SK-N-SH (cell line): ENCODE measurements around the gene FAM222A. TPM values are rescaled to one million over a fixed set of nuclear protein-coding genes. Genes with fewer than 3 reads are reported as not detected.

ENCODE experiments used
- CTCF ChIA-PET: fragments of 300-600, 350-600 bp; formaldehyde crosslinking; extraction: SDS; loops from one replicate; lab custom pipeline; 2021; lab: Yijun Ruan, JAX
- POLR2A ChIA-PET: fragments of 350-600 bp; sonication (Branson Sonifier 250); formaldehyde crosslinking; extraction: SDS; loops from one replicate; lab custom pipeline; 2020; ENCODE audit warnings: antibody characterized with exemption, inconsistent platforms; lab: Yijun Ruan, JAX
- DNase-seq: peaks from one replicate; pipeline ENCODE4 v3.0.0; 2012
- H2AFZ ChIP-seq: fragments of 200-600 bp; sonication (generic); 2 replicates; pipeline ENCODE4 v1.8.1; 2016; ENCODE audit warnings: antibody characterized with exemption, mild to moderate bottlenecking, low read depth
- H3F3A ChIP-seq: fragments of 200-600 bp; sonication (generic); replicated peaks from 2 replicates; pipeline ENCODE3; 2016; ENCODE audit warnings: antibody characterized with exemption, mild to moderate bottlenecking; ENCODE audit not compliant: insufficient read depth
- H3K27ac ChIP-seq, 2 experiments: fragments of 200-500 bp in 1 of 2; fragments of 200-600 bp in 1 of 2; sonication (Bioruptor generic) in 1 of 2; sonication (generic), shearing (Covaris generic) in 1 of 2; 2 replicates each; pipeline versions ENCODE4 v1.5.1 to v1.6.1; 2014 to 2016; ENCODE audit warnings: low read depth in 2 of 2, inconsistent platforms in 1 of 2, low read length in 1 of 2, mild to moderate bottlenecking in 1 of 2, mixed read lengths in 1 of 2
- H3K27me3 ChIP-seq: fragments of 200-600 bp; sonication (generic), shearing (Covaris generic); 2 replicates; pipeline ENCODE4 v1.6.1; 2016; ENCODE audit warnings: mixed run types; ENCODE audit not compliant: insufficient read depth
- H3K36me3 ChIP-seq, 2 experiments: fragments of 200-500 bp in 1 of 2; fragments of 200-600 bp in 1 of 2; sonication (Bioruptor generic) in 1 of 2; sonication (generic) in 1 of 2; replicated peaks in 1 of 2; 2 replicates each; pipeline versions ENCODE3 to v1.5.1; 2014 to 2016; ENCODE audit warnings: low read length in 1 of 2, mild to moderate bottlenecking in 1 of 2; ENCODE audit not compliant: insufficient read depth in 2 of 2, control insufficient read depth in 1 of 2
- H3K4me1 ChIP-seq, 2 experiments: fragments of 200-500 bp in 1 of 2; fragments of 200-600 bp in 1 of 2; sonication (Bioruptor generic) in 1 of 2; sonication (generic), shearing (Covaris generic) in 1 of 2; 2 replicates each; pipeline versions ENCODE4 v1.5.1 to v1.6.1; 2014 to 2016; ENCODE audit warnings: low read depth in 1 of 2, low read length in 1 of 2, mixed run types in 1 of 2; ENCODE audit not compliant: insufficient read depth in 2 of 2, control insufficient read depth in 1 of 2
- H3K4me2 ChIP-seq: fragments of 200-600 bp; sonication (generic), shearing (Covaris generic); 2 replicates; pipeline ENCODE4 v1.6.1; 2017; ENCODE audit warnings: mixed run types
- H3K4me3 ChIP-seq, 2 experiments: fragments of 200-500 bp in 1 of 2; fragments of 200-600 bp in 1 of 2; sonication (Bioruptor generic) in 1 of 2; sonication (generic), shearing (Covaris generic) in 1 of 2; 2 replicates each; pipeline versions ENCODE4 v1.5.1 to v1.8.1; 2014 to 2016; ENCODE audit warnings: low read depth in 2 of 2, inconsistent platforms in 1 of 2, low read length in 1 of 2, mild to moderate bottlenecking in 1 of 2, mixed read lengths in 1 of 2, moderate library complexity in 1 of 2
- H3K79me2 ChIP-seq: fragments of 200-600 bp; sonication (generic); 2 replicates; pipeline ENCODE4 v1.8.1; 2017; ENCODE audit warnings: mild to moderate bottlenecking; ENCODE audit not compliant: insufficient read depth
- H3K9ac ChIP-seq: fragments of 200-600 bp; sonication (generic); 2 replicates; pipeline ENCODE4 v1.6.1; 2017; ENCODE audit warnings: mixed run types
- H3K9me2 ChIP-seq: fragments of 200-600 bp; sonication (generic); 2 replicates; pipeline ENCODE4 v1.6.1; 2017; ENCODE audit warnings: mixed run types
- H3K9me3 ChIP-seq: fragments of 200-600 bp; sonication (generic); 2 replicates; pipeline ENCODE4 v1.6.1; 2017; ENCODE audit warnings: mixed run types, mild to moderate bottlenecking, moderate library complexity
- H4K20me1 ChIP-seq: fragments of 200-600 bp; sonication (generic); 2 replicates; pipeline ENCODE4 v1.6.1; 2017; ENCODE audit warnings: mild to moderate bottlenecking, mixed run types; ENCODE audit not compliant: insufficient read depth
- CHD2 ChIP-seq: fragments of 150-350 bp; IDR thresholded peaks from 2 replicates; pipeline ENCODE4 v1.6.1; 2018; ENCODE audit warnings: low read length; ENCODE audit not compliant: partially characterized antibody
- CTCF ChIP-seq: fragments of 200-600 bp; sonication (generic); IDR thresholded peaks from 2 replicates; pipeline ENCODE4 v1.6.1; 2017; ENCODE audit warnings: antibody characterized with exemption, mild to moderate bottlenecking, moderate library complexity
- EZH2phosphoT487 ChIP-seq: fragments of 200-600 bp; sonication (generic); IDR thresholded peaks from 2 replicates; pipeline ENCODE4 v1.6.1; 2017; ENCODE audit warnings: low read depth, mixed run types, mild to moderate bottlenecking, antibody characterized with exemption, moderate library complexity, borderline replicate concordance
- FOXJ3 ChIP-seq: sonication (generic); formaldehyde crosslinking; IDR thresholded peaks from 2 replicates; pipeline ENCODE4 v1.5.1; 2020; ENCODE audit warnings: mild to moderate bottlenecking, missing genetic modification reagents
- FOXM1 ChIP-seq: IDR thresholded peaks from 2 replicates; pipeline ENCODE4 v1.4.0; 2012; ENCODE audit warnings: low read depth, mild to moderate bottlenecking
- GATA2 ChIP-seq: sonication (generic); formaldehyde crosslinking; IDR thresholded peaks from 2 replicates; pipeline ENCODE4 v1.5.0; 2020; ENCODE audit warnings: mild to moderate bottlenecking, missing genetic modification reagents
- JUND ChIP-seq: IDR thresholded peaks from 2 replicates; pipeline ENCODE4 v1.4.0; 2012
- MEF2A ChIP-seq: IDR thresholded peaks from 2 replicates; pipeline ENCODE4 v1.4.0; 2012; ENCODE audit warnings: low read depth, borderline replicate concordance
- PBX3 ChIP-seq: IDR thresholded peaks from 2 replicates; pipeline ENCODE4; 2012
- POLR2AphosphoS5 ChIP-seq: IDR thresholded peaks from 2 replicates; pipeline ENCODE4 v1.6.1; 2012; ENCODE audit warnings: low read depth, low read length
- RCOR1 ChIP-seq: fragments of 150-350 bp; IDR thresholded peaks from 2 replicates; pipeline ENCODE4 v1.6.1; 2017; ENCODE audit warnings: antibody characterized with exemption, low read length
- REST ChIP-seq: IDR thresholded peaks from 2 replicates; pipeline ENCODE4 v1.6.1; 2012; ENCODE audit warnings: mild to moderate bottlenecking, low read depth, low read length, moderate library complexity
- RXRA ChIP-seq: IDR thresholded peaks from 2 replicates; pipeline ENCODE4 v1.4.0; 2012; ENCODE audit warnings: low read depth, mild to moderate bottlenecking, borderline replicate concordance
- SMC3 ChIP-seq: IDR thresholded peaks from 2 replicates; pipeline ENCODE4 v1.6.1; 2012; ENCODE audit warnings: low read depth, low read length, improper control_type of control experiment
- TAF1 ChIP-seq: IDR thresholded peaks from 2 replicates; pipeline ENCODE4 v1.6.1; 2012; ENCODE audit warnings: low read depth, mild to moderate bottlenecking, low read length, moderate library complexity, borderline replicate concordance
- TCF12 ChIP-seq: IDR thresholded peaks from 2 replicates; pipeline ENCODE4 v1.4.0; 2012
- WGBS: methylation state at CpG from one replicate; pipeline ENCODE4 v1.1.6; 2017; ENCODE audit warnings: low lambda C conversion rate; 5-methylcytosine and 5-hydroxymethylcytosine counted together
- polyA plus RNA-seq, 3 experiments: library from polyadenylated mRNA; depleted of rRNA; stranded (reverse); fragments of >200 nt; gene quantifications; 2 replicates each; pipeline ENCODE4 v1.2.3, GENCODE V29; 2012

FAM222A gene
- polyA plus RNA-seq, 1 of the 3 experiments (the other 2 are of a cell fraction) = 1.6 TPM

GRCh38 chr12:109697877-109698468 is 15.7 kb upstream of the FAM222A start:
- H3K36me3 ChIP-seq = no peaks in the 10 kb centered on the region
- no peak overlapping the region for H3K4me2 ChIP-seq
- H3K79me2 ChIP-seq = no peaks in the 10 kb centered on the region
- H2AFZ ChIP-seq = no peak overlapping the region
- H3K9me3 ChIP-seq = no peaks in the 10 kb centered on the region
- no peaks in the 10 kb centered on the region for H4K20me1 ChIP-seq
- 0 out of 4 replicates have a peak overlapping the region, but pooled peaks of 1 of the 2 experiments have one; percentile 1 for H3K27ac ChIP-seq
- POLR2A ChIA-PET = no interaction called here
- no peaks in the 10 kb centered on the region for H3F3A ChIP-seq
- no peak overlapping the region for H3K4me3 ChIP-seq
- DNase-seq = no peak
- CTCF ChIA-PET = interaction anchor here (0.8 to 2.1 kb wide), 3 partner anchors 17 to 270 kb away, joined by 3 to 7 read pairs (median 3); no protein-coding TSS in a partner anchor
- H3K9me2 ChIP-seq = no peaks in the 10 kb centered on the region
- no peaks in the 10 kb centered on the region for H3K27me3 ChIP-seq
- TF ChIP-seq RCOR1 (no peak), GATA2 (CRISPR knock-in tag) (peak; percentile 46; the same call in 1 of the 2 replicates), CHD2 (peak; percentile 26)
- no peak overlapping the region for H3K9ac ChIP-seq
- peaks cover 0 to 34% of the 10 kb centered on the region in 2 experiments; a peak in 2 of 4 replicates for H3K4me1 ChIP-seq
- 77% methylated on average over 11 of the region's 11 CpGs for WGBS

GRCh38 chr12:109698820-109699219 is 14.8 kb upstream of the FAM222A start:
- H3K27me3 ChIP-seq = no peaks in the 10 kb centered on the region
- 70% methylated on average over 7 of the region's 7 CpGs for WGBS
- no peak overlapping the region for H3K27ac ChIP-seq
- H3F3A ChIP-seq = no peaks in the 10 kb centered on the region
- H3K36me3 ChIP-seq = no peaks in the 10 kb centered on the region
- no peak overlapping the region for H2AFZ ChIP-seq
- no peak overlapping the region for H3K4me2 ChIP-seq
- H3K4me3 ChIP-seq = no peak overlapping the region
- ChIA-PET CTCF (interaction anchor here (2.1 kb wide), 1 partner anchor 16 kb away, joined by 7 read pairs; no protein-coding TSS in a partner anchor), POLR2A (interaction anchor here (0.9 kb wide), 1 partner anchor 84 kb away, joined by 3 read pairs; no protein-coding TSS in a partner anchor)
- no peak for TF ChIP-seq RCOR1
- no peak for TF ChIP-seq JUND
- no peak for TF ChIP-seq CTCF
- no peak for TF ChIP-seq EZH2phosphoT487
- no peak for TF ChIP-seq TAF1
- TF ChIP-seq SMC3 = no peak
- no peak for TF ChIP-seq POLR2AphosphoS5
- TF ChIP-seq REST = no peak
- TF ChIP-seq PBX3 = no peak
- TF ChIP-seq TCF12 = no peak
- TF ChIP-seq CHD2 = no peak
- TF ChIP-seq MEF2A = no peak
- TF ChIP-seq FOXM1 = no peak
- TF ChIP-seq RXRA = no peak
- no peak for TF ChIP-seq FOXJ3
- H3K9ac ChIP-seq = no peak overlapping the region
- H3K4me1 ChIP-seq = peaks cover 0 to 39% of the 10 kb centered on the region in 2 experiments; a peak in 2 of 4 replicates
- H3K79me2 ChIP-seq = no peaks in the 10 kb centered on the region
- DNase-seq = no peak
- no peaks in the 10 kb centered on the region for H3K9me2 ChIP-seq
- no peaks in the 10 kb centered on the region for H3K9me3 ChIP-seq
- no peaks in the 10 kb centered on the region for H4K20me1 ChIP-seq
